Endodermal cell (in vitro differentiated cells): ENCODE data around the gene PDE10A. TPM values are rescaled to one million over a fixed set of nuclear protein-coding genes. Genes with fewer than 3 reads are reported as not detected.

Source experiments
- DNase-seq: peaks from one replicate; pipeline ENCODE4 v3.0.0-alpha.2; 2017
- H3K27ac ChIP-seq: 2 replicates; pipeline ENCODE4 v1.5.1; 2013; ENCODE audit warnings: mild to moderate bottlenecking, low read depth, low read length, moderate library complexity
- H3K27me3 ChIP-seq: 2 replicates; pipeline ENCODE4 v1.6.1; 2013; ENCODE audit warnings: mild to moderate bottlenecking, low read length, moderate library complexity; ENCODE audit not compliant: insufficient read depth, control insufficient read depth, poor library complexity, severe bottlenecking
- H3K36me3 ChIP-seq: 2 replicates; pipeline ENCODE4 v1.7.0; 2013; ENCODE audit warnings: mild to moderate bottlenecking, low read length, moderate library complexity; ENCODE audit not compliant: control insufficient read depth, insufficient read depth
- H3K4me1 ChIP-seq: one replicate; pipeline ENCODE4 v1.7.0; 2013; ENCODE audit warnings: low read length; ENCODE audit not compliant: control insufficient read depth, insufficient read depth
- H3K4me3 ChIP-seq: 2 replicates; pipeline ENCODE4 v1.5.1; 2013; ENCODE audit warnings: mild to moderate bottlenecking, low read length, moderate library complexity
- H3K9ac ChIP-seq: 2 replicates; pipeline ENCODE4 v1.6.1; 2013; ENCODE audit warnings: mild to moderate bottlenecking, low read length, moderate library complexity; ENCODE audit not compliant: poor library complexity, severe bottlenecking; ENCODE audit errors: extremely low read depth
- H3K9me3 ChIP-seq: 2 replicates; pipeline ENCODE4 v1.6.1; 2013; ENCODE audit warnings: mild to moderate bottlenecking, low read length, moderate library complexity; ENCODE audit not compliant: control insufficient read depth
- H3K27ac Mint-ChIP-seq: 2 replicates; pipeline ENCODE4 v1.8.0; 2020; ENCODE audit warnings: mixed read lengths
- H3K27me3 Mint-ChIP-seq: 2 replicates; pipeline ENCODE4 v1.8.0; 2021; ENCODE audit warnings: mild to moderate bottlenecking, mixed read lengths; ENCODE audit not compliant: insufficient read depth
- H3K36me3 Mint-ChIP-seq: 2 replicates; pipeline ENCODE4 v1.8.0; 2020; ENCODE audit warnings: low read depth, mixed read lengths
- H3K4me1 Mint-ChIP-seq: 2 replicates; pipeline ENCODE4 v1.8.0; 2020; ENCODE audit warnings: mixed read lengths
- H3K4me3 Mint-ChIP-seq: 2 replicates; pipeline ENCODE4 v1.8.0; 2020; ENCODE audit warnings: mild to moderate bottlenecking, moderate library complexity, mixed read lengths
- H3K9me3 Mint-ChIP-seq: 2 replicates; pipeline ENCODE4 v1.8.0; 2020; ENCODE audit warnings: mild to moderate bottlenecking, mixed read lengths
- CTCF ChIP-seq: fragments of 200-600 bp; sonication (generic); conservative IDR thresholded peaks from 2 replicates; pipeline ENCODE4 v1.5.0; 2021; ENCODE audit warnings: antibody characterized with exemption, mild to moderate bottlenecking
- WGBS, 2 experiments: methylation state at CpG; one replicate each; pipeline versions ENCODE4 v1.1.5 to v1.1.7; 2013; ENCODE audit warnings: missing lambda C conversion rate in 2 of 2, mixed read lengths in 1 of 2; ENCODE audit not compliant: insufficient coverage in 1 of 2, insufficient read length in 1 of 2; 5-methylcytosine and 5-hydroxymethylcytosine counted together
- total RNA-seq, 2 donors: library from RNA; stranded (reverse); fragmentation: NEBNext Ultra II Directional in 1 of 2; extraction: Animal tissue kit (Norgen Biotek cat#: 25700) in 1 of 2; gene quantifications; 2 replicates in 1 of 2; 3 replicates in 1 of 2; pipeline ENCODE4 v1.2.1, GENCODE V29; 2021

The PDE10A gene
- total RNA-seq, 2 donors from 2014 or later, result 22.8 to 27.8 TPM

GRCh38 chr6:165692106-165692653, 29.1 kb upstream of the PDE10A start:
- Histone ChIP-seq H3K36me3 (no peaks in the 10 kb centered on the region), H3K4me3 (no peak overlapping the region), H3K27me3 (no peaks in the 10 kb centered on the region), H3K9me3 (peaks cover 10% of the 10 kb centered on the region), H3K4me1 (no peaks in the 10 kb centered on the region), H3K27ac (no peak overlapping the region), H3K9ac (no peak overlapping the region)
- no peaks in the 10 kb centered on the region for H3K36me3 Mint-ChIP-seq
- H3K9me3 Mint-ChIP-seq, result peaks cover 3% of the 10 kb centered on the region
- DNase-seq, result no peak
- H3K4me3 Mint-ChIP-seq, result no peak overlapping the region
- WGBS, 2 experiments, result 83 to 88% methylated on average over 7 to 11 of the region's 11 CpGs
- H3K4me1 Mint-ChIP-seq, result peaks cover 5% of the 10 kb centered on the region
- peaks cover 11% of the 10 kb centered on the region for H3K27me3 Mint-ChIP-seq
- H3K27ac Mint-ChIP-seq, result no peak overlapping the region
- TF ChIP-seq CTCF, result no peak

DNA sequence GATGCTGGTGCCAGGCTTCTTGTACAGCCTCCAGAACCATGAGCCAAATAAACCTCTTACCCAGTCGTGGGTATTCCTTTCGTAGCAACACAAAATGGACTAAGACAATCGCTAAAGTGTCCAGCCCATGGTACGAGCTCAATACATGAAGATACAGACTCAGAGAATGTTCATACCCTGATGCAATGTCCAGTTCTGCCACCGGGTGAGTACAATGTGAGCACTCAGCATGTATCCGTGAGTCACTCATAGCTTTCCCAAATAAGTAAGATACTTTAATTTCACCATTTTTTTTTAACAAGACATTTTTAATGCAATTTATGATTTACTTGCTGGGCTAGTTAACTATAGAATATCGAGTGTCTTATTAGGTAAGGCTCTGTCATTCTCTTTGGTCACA, 26.7 kb upstream of the PDE10A start:
- WGBS, 2 experiments, result 91 to 97% methylated on average over 7 of the region's 7 CpGs
- Histone ChIP-seq H3K4me3 (no peak overlapping the region), H3K9ac (no peak overlapping the region), H3K9me3 (no peaks in the 10 kb centered on the region), H3K36me3 (no peaks in the 10 kb centered on the region), H3K27ac (no peak overlapping the region), H3K27me3 (no peaks in the 10 kb centered on the region), H3K4me1 (no peaks in the 10 kb centered on the region)
- Mint-ChIP-seq H3K9me3 (no peaks in the 10 kb centered on the region), H3K27me3 (peaks cover 8% of the 10 kb centered on the region), H3K4me1 (peaks cover 5% of the 10 kb centered on the region), H3K36me3 (no peaks in the 10 kb centered on the region), H3K27ac (peak overlapping the region; percentile 36), H3K4me3 (no peak overlapping the region)
- no peak for DNase-seq
- peak; percentile 29 for TF ChIP-seq CTCF

DNA sequence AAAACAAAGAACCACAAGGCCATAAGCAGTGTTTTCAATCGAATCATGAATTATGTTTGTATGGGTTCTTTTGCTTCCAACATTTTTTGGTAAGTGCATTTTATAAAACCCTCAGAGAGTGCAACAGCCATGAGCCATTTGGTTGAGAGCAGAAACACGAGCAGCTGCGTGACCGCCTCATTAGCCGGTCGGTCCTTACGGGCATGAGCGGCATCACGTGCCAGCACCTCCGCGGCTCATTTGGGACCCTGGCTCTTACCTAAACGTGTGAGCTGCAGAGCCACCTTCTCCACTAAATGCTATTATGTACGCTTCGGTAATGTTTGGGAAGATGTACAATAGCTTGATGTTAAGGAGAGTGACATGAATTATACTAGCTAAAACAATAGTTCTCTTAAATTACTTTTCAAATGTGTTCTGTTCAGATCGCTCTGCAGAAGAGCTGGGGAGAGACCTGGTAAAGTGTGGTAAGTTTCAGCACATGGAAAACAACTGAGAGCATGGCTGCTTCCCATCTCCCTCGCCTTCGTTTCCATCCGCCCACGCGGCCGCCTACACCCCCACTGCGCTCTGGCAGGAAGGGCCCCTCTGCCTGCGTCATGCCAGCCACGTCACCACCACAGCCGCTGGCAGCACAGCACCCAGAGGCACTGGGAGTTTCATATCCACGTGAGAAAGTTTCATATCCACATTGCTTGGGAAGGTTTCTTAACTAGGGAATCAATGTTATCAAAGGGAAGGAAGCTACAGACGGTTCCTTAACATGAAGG, 23.7 kb upstream of the PDE10A start:
- Mint-ChIP-seq H3K27ac (no peak overlapping the region), H3K36me3 (no peaks in the 10 kb centered on the region), H3K4me3 (no peak overlapping the region), H3K9me3 (no peaks in the 10 kb centered on the region), H3K4me1 (peaks cover 5% of the 10 kb centered on the region), H3K27me3 (peaks cover 8% of the 10 kb centered on the region)
- H3K36me3 ChIP-seq, result no peaks in the 10 kb centered on the region
- no peak for TF ChIP-seq CTCF
- DNase-seq, result no peak
- 94 to 98% methylated on average over 19 to 27 of the region's 27 CpGs for WGBS, 2 experiments
- H3K9ac ChIP-seq, result no peak overlapping the region
- no peaks in the 10 kb centered on the region for H3K9me3 ChIP-seq
- H3K27ac ChIP-seq, result no peak overlapping the region
- no peak overlapping the region for H3K4me3 ChIP-seq
- H3K27me3 ChIP-seq, result no peaks in the 10 kb centered on the region
- H3K4me1 ChIP-seq, result no peaks in the 10 kb centered on the region
